Astrocyte (in vitro differentiated cells and primary cell): ENCODE measurements around the gene MIDN. TPM values are rescaled to one million over a fixed set of nuclear protein-coding genes. Genes with fewer than 3 reads are reported as not detected.

Experiments used
- DNase-seq: peaks from one replicate; pipeline ENCODE4 v3.0.0-alpha.2; 2010; ENCODE audit warnings: low read depth
- FAIRE-seq: peaks from 2 replicates; lab custom pipeline; 2011; peaks lifted over from hg19 to GRCh38; lab: Jason Lieb, UNC
- H2AFZ ChIP-seq: 2 replicates; pipeline ENCODE4 v1.6.0; 2012; ENCODE audit warnings: low read depth, low read length, inconsistent platforms
- H3K27ac ChIP-seq: 2 replicates; pipeline ENCODE4 v1.5.1; 2011; ENCODE audit warnings: low read depth, low read length, inconsistent platforms
- H3K27me3 ChIP-seq: 2 replicates; pipeline ENCODE4 v1.6.0; 2011; ENCODE audit warnings: low read length, inconsistent platforms; ENCODE audit not compliant: insufficient read depth
- H3K36me3 ChIP-seq: 2 replicates; pipeline ENCODE4 v1.5.1; 2011; ENCODE audit warnings: low read length, inconsistent platforms; ENCODE audit not compliant: insufficient read depth
- H3K4me1 ChIP-seq: 2 replicates; pipeline ENCODE4 v1.5.1; 2011; ENCODE audit warnings: low read length, inconsistent platforms; ENCODE audit not compliant: insufficient read depth
- H3K4me2 ChIP-seq: 2 replicates; pipeline ENCODE4 v1.6.0; 2012; ENCODE audit warnings: low read length, inconsistent platforms
- H3K4me3 ChIP-seq: 2 replicates; pipeline ENCODE4 v1.5.1; 2011; ENCODE audit warnings: low read depth, mild to moderate bottlenecking, low read length, inconsistent platforms; ENCODE audit not compliant: insufficient read depth
- H3K79me2 ChIP-seq: 2 replicates; pipeline ENCODE4 v1.6.0; 2012; ENCODE audit warnings: mild to moderate bottlenecking, low read length, inconsistent platforms; ENCODE audit not compliant: insufficient read depth
- H3K9ac ChIP-seq: 2 replicates; pipeline ENCODE4 v1.6.0; 2012; ENCODE audit warnings: mild to moderate bottlenecking, low read length, inconsistent platforms
- H3K9me3 ChIP-seq: 2 replicates; pipeline ENCODE4 v1.5.1; 2012; ENCODE audit warnings: low read depth, mild to moderate bottlenecking, low read length, inconsistent platforms; ENCODE audit not compliant: insufficient read depth
- H4K20me1 ChIP-seq: 2 replicates; pipeline ENCODE4 v1.6.0; 2012; ENCODE audit warnings: low read length, inconsistent platforms; ENCODE audit not compliant: insufficient read depth
- H3K27ac Mint-ChIP-seq: one replicate; pipeline ENCODE4 v1.8.0; 2021; ENCODE audit warnings: mild to moderate bottlenecking, mixed read lengths; ENCODE audit not compliant: unreplicated experiment
- H3K27me3 Mint-ChIP-seq: one replicate; pipeline ENCODE4 v1.8.0; 2021; ENCODE audit warnings: low read depth, mixed read lengths; ENCODE audit not compliant: unreplicated experiment
- H3K36me3 Mint-ChIP-seq: one replicate; pipeline ENCODE4 v1.8.0; 2021; ENCODE audit warnings: low read depth, mixed read lengths; ENCODE audit not compliant: unreplicated experiment
- H3K4me1 Mint-ChIP-seq: one replicate; pipeline ENCODE4 v1.8.0; 2021; ENCODE audit warnings: low read depth, mixed read lengths; ENCODE audit not compliant: unreplicated experiment
- H3K4me3 Mint-ChIP-seq: one replicate; pipeline ENCODE4 v1.8.0; 2021; ENCODE audit warnings: mild to moderate bottlenecking, moderate library complexity, mixed read lengths; ENCODE audit not compliant: unreplicated experiment
- H3K9me3 Mint-ChIP-seq: one replicate; pipeline ENCODE4 v1.8.0; 2021; ENCODE audit warnings: mild to moderate bottlenecking, mixed read lengths; ENCODE audit not compliant: unreplicated experiment
- EZH2 ChIP-seq: IDR thresholded peaks from 2 replicates; pipeline ENCODE4 v1.6.1; 2012; ENCODE audit warnings: mild to moderate bottlenecking, low read length, inconsistent platforms; ENCODE audit not compliant: insufficient read depth
- total RNA-seq: library from RNA; stranded (reverse); gene quantifications from 2 replicates; pipeline ENCODE4 v1.2.1, GENCODE V29; 2021
- TF ChIP-seq, protein P1 (sequence below): IDR thresholded peaks from 2 replicates; pipeline ENCODE4 v1.5.1; 2011; ENCODE audit warnings: low read depth, mild to moderate bottlenecking, inconsistent platforms, low read length, moderate library complexity; ENCODE audit not compliant: insufficient read depth

Gene MIDN
- total RNA-seq, 1 donor from 2014 or later: 141 TPM

DNA sequence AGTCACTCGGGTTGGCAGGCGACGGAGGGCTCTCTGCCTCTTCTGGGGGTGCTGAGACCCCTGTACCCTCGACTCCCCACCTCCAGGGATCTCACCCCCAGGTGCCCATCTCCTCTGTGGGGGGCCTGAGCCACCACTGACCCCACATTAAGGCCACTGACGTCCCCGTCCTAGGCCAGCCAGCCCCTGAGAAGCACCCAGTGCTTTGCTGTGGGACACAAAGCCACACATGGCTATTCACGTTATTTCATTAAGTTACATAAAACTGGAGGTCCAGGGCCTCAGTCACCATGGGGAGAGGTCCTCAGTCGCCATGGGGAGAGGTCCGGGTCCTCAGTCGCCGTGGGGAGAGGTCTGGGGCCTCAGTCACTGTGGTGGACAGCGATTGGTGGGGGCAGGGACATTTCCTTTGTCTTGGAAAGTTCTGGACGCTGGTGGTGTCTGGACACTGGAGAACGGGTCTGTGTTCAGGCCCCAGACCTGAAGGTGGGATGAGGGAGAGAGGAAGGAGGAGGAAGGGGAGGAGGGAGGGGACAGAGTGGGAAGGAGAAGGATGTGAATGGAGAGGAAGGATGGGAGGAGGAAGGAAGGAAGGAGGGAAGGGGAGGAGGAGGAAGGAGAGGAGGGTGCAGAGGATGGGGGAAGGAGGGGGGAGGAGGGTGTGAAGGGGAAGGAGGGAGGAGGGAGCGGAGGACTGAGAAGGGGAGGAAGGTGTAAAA lies 33.3 kb downstream of the MIDN start:
- no peak for DNase-seq
- Histone ChIP-seq H3K79me2 (peaks cover 6% of the 10 kb centered on the region), H3K36me3 (peaks cover 5% of the 10 kb centered on the region), H3K4me1 (peaks cover 1% of the 10 kb centered on the region), H2AFZ (no peak overlapping the region), H3K9me3 (no peaks in the 10 kb centered on the region), H3K4me3 (no peak overlapping the region), H3K9ac (no peak overlapping the region), H3K4me2 (no peak overlapping the region), H3K27ac (no peak overlapping the region), H4K20me1 (peaks cover 30% of the 10 kb centered on the region), H3K27me3 (peaks cover 15% of the 10 kb centered on the region)
- Mint-ChIP-seq H3K4me1 (peaks cover 1% of the 10 kb centered on the region), H3K27me3 (peaks cover 6% of the 10 kb centered on the region), H3K9me3 (no peaks in the 10 kb centered on the region), H3K36me3 (peaks cover 4% of the 10 kb centered on the region), H3K27ac (no peak overlapping the region), H3K4me3 (peak overlapping the region; percentile 34)
- FAIRE-seq: no peak
- TF ChIP-seq, protein P1, sequence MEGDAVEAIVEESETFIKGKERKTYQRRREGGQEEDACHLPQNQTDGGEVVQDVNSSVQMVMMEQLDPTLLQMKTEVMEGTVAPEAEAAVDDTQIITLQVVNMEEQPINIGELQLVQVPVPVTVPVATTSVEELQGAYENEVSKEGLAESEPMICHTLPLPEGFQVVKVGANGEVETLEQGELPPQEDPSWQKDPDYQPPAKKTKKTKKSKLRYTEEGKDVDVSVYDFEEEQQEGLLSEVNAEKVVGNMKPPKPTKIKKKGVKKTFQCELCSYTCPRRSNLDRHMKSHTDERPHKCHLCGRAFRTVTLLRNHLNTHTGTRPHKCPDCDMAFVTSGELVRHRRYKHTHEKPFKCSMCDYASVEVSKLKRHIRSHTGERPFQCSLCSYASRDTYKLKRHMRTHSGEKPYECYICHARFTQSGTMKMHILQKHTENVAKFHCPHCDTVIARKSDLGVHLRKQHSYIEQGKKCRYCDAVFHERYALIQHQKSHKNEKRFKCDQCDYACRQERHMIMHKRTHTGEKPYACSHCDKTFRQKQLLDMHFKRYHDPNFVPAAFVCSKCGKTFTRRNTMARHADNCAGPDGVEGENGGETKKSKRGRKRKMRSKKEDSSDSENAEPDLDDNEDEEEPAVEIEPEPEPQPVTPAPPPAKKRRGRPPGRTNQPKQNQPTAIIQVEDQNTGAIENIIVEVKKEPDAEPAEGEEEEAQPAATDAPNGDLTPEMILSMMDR: no peak
- TF ChIP-seq EZH2: no peak

DNA sequence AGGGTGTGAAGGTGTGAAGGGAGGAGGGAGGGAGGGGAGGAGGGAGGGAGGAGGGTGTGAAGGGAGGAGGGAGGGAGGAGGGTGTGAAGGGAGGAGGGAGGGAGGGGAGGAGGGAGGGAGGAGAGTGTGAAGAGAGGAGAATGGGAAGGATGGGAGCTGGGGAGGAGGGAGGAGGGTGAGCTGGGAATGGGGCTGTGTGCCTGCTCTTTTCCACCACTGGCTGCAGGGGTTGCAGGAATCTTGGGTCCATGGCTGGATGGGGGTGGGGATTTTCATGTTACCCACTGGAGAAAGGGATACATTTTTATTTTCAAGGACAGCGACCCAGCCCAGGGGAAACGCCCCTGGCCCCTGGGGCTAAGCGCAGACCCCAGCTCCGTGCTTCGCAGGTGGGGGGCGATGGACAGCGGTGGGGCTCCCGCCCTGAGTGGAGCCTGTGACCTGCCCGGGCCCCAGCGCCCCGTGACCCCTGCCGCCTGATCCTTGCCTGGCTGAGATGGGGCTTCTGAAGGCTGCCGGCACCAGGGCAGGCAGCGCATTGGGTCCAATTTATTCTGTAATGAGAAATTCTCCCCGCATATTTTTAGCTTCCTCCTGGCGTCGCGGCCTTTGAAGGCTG lies 34.3 kb downstream of the MIDN start:
- Histone ChIP-seq H3K9ac (no peak overlapping the region), H2AFZ (no peak overlapping the region), H3K4me3 (no peak overlapping the region), H3K27ac (no peak overlapping the region), H3K4me1 (peaks cover under 1% of the 10 kb centered on the region), H3K79me2 (peaks cover 2% of the 10 kb centered on the region), H4K20me1 (peaks cover 30% of the 10 kb centered on the region), H3K9me3 (no peaks in the 10 kb centered on the region), H3K27me3 (peaks cover 20% of the 10 kb centered on the region), H3K36me3 (peaks cover 2% of the 10 kb centered on the region), H3K4me2 (no peak overlapping the region)
- Mint-ChIP-seq H3K4me3 (no peak overlapping the region), H3K27me3 (peaks cover 6% of the 10 kb centered on the region), H3K36me3 (peaks cover 4% of the 10 kb centered on the region), H3K9me3 (no peaks in the 10 kb centered on the region), H3K4me1 (peaks cover 1% of the 10 kb centered on the region), H3K27ac (no peak overlapping the region)
- FAIRE-seq (no peak), DNase-seq (no peak)
- no peak for TF ChIP-seq EZH2
- TF ChIP-seq, protein P1: no peak
